HG02852 (cell line): ENCODE measurements around the gene TMEM221.

ENCODE experiments used
- ATAC-seq: cut with Tn5 transposase; IDR thresholded peaks from one replicate; pipeline ENCODE4 v1.9.1; 2021; ENCODE audit warnings: mild to moderate bottlenecking, moderate library complexity; ENCODE audit not compliant: unreplicated experiment

Gene TMEM221

DNA sequence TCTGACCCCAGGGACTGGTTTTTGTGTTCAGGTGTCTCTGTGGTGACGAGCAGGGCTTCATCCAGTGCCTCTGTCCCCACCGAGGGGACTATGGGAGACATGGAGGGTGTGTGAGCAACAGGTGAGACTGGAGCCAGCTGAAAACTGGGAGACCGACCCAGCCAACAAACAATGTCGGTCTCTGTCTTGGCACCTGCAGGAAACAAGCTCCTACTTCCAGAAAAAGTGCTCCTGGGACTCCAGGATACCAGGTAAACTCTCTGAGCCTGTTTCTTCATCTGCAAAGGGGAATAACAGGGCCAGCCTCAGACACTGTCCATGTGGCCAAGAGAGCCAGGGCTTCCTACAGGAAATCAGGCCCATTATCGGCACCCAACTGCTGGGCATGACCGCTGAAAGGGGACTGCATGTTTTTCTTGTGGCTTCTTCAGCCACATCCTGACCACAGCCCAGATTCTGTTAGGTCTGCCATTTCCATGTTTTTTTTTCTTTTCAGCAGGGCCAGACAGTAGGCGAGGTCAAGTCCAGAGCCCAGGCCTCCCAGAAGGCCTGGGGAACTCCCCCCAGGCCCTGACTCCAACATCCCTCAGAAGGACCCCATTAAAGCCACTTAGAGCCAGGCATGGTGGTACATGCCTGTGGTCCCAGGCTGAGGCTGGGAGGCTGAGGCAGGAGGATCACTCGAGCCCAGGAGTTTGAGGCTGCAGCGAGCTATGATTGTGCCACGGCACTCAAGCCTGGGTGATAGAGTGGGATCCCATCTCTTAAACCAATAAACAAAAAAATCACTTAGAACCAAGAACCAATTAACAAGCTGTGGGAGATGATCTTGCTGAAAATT is 42.2 kb downstream of the TMEM221 start:
- ATAC-seq = no peak

DNA sequence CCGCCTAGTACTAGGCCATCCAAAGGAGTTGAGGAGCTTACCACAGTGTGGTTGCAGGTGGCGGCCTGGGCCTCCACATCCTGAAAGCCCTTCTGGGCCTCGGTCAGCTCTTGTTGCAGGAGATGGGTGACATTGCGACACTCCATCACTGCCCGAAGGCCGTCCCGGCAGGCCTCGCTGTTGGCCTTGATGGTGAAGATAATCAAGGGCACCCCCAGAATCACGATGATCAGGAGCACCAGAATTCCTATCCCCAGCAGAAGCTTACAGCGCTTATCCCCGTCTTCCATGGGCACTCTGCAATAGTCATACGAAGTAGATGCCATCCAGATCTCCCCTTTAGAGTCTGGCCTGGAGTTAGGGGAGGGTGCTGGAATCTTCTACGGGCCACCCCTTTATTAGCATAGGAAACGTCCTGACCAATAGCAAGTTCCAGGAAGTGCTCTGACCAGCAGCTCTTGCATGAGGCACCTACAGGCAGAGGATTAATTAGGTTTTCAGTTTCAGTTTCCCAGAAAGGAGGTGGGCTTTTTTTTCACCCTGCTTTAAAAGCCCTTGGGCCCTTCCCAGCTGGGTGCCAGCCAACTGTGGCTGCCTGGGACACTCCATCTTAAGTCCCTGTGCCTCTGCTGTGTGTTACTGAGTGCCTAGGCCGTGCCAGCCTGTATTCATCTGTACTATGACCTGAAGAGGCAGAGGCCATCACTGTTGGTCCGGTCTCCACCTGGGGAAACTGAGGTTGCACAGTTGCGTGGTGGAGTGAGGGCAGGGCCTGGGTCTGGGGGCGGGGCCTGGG is 43.0 kb downstream of the TMEM221 start, which contains the start of gene BST2:
TSS of gene BST2 (minus strand) at position 381 of the 796 bp plus-strand sequence. CDS start at position 326, 55 bp downstream.
- peak; percentile 79 for ATAC-seq

DNA sequence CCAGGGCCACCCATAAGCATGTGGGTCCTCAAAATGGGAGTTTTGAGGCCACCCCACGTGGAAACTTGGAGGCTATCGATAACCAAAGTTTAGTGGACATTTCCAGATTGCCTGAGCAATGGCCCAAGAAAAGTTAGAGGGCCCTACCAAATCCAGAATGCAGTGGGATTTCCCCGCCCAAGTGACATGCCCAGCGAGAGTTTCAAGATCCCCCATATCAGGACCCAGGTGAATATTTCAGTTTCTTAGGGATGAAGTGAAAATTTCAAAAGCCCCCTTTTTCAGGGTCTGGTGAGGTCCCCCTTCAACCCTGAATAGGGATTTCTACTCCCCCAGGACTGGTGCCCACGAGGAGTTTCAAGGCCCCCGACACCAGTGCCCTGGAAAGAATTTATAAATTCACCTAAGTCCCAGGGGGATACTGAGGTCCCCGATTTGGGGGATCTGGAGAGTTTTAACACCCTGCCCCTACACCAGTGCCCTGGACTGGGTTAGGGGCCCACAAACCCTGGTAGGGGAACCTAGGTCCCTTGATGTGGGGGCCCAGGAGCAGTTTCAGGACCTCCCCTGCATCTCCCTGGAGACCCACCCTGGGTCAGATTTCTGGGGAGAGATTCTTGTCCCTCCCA is 43.7 kb downstream of the TMEM221 start:
- no peak for ATAC-seq

DNA sequence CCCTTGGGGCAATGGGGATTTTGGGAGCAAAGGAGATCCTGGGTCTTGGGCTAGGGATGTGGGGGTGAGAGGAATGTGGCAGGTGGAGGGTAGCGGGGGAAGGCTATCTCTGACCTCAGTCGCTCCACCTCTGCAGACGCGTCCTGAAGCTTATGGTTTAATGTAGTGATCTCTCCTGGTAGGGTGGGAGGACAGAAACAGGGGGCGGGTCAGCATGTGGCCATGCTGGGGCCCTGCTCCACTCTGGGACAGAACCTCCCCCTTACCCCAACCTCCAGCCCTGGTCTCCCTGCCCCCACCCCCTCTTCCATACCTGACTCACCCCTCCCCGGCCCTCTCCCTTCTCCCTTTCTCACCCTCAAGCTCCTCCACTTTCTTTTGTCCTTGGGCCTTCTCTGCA is 44.5 kb downstream of the TMEM221 start:
- ATAC-seq = no peak

DNA sequence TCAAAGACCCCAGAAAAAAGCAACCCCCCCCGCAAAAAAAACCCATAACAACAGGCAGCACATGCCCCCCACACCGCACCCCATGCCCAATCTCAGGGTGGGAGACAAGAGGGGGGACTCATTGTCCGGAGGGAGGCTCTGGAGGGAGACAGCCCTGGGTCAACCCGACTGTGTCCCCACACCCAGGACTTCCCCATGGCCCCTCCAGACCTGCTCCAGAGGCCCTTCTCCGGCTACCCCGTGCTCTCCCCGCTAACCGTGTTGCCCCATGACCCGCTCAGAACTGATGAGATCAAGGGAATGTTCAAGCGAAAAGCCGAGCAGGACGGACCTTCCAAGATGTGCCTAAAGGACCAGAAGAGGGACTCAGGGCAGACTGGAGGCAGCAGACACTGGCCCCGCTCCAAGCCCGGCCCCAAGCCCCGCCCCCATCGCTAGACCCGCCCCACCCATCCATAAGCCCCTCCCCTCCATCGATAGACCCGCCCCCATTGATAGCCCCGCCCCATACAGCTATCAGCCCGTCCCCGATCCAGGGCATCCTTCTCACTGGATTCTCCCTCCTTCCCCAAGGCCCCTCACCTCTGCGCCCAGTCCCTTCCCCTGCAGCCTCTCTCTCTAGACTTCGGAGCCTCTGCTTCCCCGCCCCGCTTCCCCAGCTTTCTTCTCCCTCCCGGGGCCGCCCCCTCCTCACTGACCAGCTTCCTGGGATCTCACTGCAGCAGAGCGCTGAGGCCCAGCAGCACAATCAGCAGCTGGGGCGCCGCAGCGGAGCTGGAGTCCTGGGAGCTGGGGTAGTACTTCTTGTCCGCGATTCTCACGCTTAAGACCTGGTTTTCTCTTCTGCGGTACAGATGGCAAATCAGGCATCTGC is 45.2 kb downstream of the TMEM221 start:
- ATAC-seq = no peak

DNA sequence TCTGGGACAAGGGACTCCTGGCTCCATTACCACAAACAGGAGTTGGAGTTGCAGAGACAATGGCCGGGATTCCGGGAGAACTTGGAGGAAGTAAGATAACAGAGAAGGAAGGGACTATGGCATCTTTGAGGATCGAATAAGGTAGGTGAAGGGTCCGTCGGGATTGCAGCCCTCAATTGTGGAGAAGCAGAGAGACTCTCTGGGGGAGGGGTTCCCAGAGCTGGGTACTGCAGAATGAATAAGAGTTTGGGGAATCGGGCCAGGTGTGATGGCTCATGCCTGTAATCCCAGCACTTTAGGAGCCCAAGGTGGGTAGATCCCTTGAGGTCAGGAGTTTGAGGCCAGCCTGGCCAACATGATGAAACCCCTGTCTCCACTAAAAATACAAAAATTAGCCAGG is 46.8 kb downstream of the TMEM221 start:
- ATAC-seq = no peak

DNA sequence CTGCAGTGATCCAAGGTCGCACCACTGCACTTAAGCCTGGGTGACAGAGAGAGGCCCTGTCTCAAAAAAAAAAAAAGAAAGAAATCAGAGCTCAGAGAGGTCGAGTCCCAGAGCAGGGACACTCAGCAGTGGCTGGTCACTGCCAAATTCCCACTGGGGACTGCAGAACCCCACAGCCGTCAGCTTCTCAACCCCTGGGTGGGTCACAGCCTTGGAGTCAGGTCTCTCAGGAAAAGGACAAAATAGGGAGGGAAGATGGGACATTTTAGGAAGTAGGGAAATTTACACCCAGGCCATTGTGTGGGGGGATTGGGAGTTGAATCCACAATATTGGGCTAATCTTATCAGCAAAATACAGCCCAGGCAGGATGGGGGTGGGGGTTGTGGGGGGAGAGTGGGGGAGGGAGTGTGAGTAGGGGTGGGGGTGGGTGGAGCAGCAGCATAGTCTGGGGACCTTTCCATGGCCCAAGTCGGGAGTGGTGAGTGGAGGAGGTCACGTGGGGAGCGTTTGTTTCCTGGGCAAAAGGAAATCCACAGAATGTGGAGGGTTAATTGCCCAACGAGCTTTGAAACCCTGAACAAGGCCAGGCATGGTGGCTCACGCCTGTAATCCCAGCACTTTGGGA is 49.5 kb downstream of the TMEM221 start:
- ATAC-seq = no peak

DNA sequence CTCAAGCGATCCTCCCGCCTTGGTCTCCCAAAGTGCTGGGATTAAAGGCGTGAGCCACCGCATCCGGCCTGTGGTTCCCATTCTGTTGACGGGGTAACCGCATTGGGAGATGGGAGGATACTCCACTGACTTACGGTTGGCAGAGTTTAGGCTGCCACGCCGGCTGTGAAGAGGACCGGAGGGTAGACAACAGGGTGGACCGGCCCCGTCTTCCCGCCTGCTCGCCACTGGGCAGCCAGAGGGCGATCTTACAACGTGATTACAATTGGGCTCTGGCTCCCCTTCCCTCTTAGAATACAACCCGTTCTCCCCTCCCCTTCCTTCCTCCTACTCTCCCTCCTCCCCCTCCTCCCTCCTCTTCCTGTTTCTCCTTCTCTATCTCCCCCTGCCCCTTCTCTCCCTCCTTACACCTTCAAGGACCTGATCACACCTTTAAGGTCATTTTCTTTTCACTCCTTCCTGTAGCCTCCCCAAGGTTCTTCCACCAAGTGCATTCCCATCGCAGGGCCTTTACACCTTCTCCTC is 53.5 kb downstream of the TMEM221 start:
- no peak for ATAC-seq

DNA sequence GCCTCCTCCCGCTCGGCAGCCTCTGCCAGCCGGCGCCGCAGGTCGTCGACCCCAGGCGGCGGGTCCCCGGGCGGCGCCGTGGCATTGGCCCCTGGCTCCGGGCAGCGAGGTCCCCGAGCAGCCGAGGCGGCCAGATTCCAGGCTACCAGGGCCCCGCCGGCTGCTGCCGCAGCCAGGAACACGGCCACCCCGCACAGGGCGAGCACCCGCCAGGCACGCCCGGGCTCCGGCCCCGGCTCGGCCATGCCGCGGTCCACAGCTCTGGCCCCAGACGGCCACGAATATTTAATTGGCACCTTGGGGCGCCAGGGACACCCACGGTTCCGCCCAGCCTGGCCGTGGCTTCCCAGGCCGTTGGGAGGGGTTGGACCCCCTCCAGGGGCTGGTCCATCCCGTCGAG is 54.6 kb downstream of the TMEM221 start, which contains the start of gene CCDC194:
TSS of gene CCDC194 (minus strand) at position 283 of the 400 bp plus-strand sequence. CDS start at position 245, 38 bp downstream.
- no peak for ATAC-seq

DNA sequence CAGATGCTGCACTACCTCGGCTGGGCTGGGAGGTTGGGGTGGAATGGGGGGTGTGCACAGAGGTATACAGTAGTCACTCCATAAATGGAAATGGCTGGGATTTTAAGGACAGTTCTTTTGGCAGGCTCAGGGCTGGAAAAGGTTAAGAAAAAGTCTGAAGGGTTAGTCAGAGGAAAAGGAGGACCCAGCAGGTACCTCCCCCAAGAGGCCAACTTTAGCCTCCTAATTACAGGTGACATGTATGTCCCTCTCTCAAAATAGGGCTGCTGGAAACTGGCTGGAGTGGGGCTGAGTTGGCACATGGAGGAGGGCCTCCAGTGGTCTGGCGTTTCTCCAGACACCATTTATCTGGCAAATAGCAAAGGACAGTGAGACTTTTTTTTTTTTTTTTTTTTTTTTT is 55.5 kb downstream of the TMEM221 start:
- ATAC-seq = no peak

DNA sequence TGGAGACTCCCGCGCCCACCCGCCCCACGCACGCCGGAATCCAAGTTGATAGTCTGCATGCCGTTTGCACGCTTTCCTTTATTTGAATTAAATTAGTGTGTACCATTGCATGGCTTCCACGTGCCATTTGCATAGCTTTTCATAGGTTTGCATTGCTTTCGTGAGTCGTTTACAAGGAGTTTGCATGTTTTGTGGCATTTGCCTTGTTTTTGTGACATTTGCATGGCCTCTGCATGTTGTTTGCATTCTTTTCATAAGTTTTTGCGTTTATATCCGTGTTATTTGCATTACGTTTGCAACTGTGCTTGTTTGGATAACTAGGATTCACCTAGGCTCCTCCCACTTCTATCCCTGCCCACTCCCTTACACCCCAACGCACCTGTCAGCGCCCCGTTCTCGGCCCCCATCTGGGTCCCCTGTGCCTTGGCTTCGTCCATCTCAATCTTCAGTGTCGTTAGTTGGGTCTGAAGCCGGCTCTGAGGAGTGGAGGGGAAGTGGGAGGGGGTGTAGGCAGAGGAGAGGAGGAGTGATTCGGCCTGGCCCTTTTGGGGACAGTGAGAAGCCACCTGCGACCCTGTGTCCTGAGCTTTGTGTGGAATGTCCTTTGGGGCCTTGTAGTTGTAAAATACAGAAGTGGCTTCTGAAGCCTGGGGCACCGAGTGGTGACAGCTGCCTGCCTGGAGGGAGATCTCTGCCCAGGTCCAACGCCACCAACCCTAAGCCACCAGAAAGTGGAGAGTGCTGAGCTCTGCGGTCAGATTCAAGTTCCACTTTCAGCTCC is 56.9 kb downstream of the TMEM221 start:
- ATAC-seq = peak; percentile 18

DNA sequence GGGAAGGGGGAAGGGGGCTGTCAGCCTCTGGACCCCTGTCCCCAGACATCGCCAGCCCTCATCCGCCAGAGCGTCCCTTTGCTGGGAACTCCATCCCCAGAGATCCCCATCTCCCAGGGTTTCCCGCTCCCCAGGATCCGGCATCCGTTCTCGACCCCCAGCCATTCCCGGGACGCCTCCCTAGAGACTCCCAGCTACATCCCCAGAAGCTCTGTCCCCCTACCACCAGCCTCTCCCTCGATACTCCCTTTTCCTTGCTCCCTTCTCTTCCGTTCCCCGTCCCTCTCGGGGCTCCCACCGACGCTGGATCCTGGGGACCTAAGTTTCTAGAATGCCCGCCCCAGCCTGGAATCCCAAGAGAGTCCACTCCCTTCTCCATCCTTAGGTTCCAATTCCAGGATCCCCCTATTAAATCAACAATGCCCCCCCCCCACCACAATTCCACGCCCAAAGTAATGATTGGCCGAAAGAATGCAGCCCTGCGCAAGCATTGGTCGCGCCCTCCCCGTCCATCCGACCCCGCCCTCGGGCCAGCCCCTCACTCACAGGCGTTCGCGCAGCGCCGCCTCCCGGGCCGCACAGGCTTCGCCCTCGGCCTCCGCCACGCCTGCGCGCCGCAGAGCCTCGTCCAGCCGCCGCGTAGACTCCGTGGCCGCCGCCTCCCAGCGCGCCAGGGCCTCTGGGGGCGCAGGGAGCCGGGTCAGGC is 57.6 kb downstream of the TMEM221 start:
- ATAC-seq = peak; percentile 78

DNA sequence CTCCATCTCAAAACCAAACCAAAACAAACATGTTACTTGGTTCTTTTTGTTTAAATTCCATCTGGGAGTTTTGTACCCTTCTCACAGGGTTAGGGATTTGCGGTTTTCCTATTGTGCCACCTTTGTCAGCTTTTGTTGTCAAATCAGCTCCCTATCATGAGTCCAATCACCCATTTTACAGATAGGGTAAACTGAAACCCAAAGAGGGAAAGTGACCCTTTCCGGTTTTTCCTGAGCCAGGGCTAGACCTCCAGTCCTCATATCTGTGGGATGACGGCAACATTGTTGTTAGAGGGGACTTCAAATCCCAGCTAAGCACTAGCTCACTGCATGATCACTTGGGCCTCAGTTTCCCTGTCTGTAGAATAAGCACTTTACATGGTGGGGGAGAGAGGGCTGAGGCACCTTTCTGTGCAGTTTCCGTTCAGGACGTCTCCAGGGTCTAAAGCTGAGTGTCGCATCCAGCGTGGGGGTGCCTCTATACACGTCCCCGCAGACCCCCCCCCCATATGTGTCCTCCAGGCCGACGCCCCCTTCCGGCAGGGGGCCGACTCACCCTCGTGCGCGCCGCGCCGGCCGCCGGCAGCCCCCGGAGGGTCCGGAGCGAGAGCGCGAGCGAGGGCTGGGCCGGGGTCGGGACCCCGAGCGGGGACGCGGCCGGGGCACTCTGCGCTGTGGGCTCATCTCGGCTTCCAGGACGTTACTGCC is 58.4 kb downstream of the TMEM221 start:
- ATAC-seq = no peak

DNA sequence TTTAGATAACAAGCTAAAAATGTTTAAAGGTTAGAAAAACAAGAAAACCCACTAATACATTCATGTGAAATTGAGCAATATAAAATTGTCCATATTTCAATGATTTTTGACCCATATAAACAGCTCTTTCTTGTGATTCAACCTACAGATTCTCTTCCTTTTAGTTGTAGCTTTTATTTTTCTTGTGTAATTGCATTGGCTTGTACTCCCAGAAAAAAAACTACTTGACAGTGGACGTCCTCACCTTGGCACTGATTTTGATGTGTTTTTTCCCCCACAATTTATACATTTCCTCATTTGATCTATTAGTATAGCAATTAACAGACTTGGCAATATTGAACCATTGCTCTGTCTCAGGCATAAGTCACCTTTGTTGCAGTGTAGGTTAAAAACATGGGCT is 59.2 kb downstream of the TMEM221 start:
- no peak for ATAC-seq

DNA sequence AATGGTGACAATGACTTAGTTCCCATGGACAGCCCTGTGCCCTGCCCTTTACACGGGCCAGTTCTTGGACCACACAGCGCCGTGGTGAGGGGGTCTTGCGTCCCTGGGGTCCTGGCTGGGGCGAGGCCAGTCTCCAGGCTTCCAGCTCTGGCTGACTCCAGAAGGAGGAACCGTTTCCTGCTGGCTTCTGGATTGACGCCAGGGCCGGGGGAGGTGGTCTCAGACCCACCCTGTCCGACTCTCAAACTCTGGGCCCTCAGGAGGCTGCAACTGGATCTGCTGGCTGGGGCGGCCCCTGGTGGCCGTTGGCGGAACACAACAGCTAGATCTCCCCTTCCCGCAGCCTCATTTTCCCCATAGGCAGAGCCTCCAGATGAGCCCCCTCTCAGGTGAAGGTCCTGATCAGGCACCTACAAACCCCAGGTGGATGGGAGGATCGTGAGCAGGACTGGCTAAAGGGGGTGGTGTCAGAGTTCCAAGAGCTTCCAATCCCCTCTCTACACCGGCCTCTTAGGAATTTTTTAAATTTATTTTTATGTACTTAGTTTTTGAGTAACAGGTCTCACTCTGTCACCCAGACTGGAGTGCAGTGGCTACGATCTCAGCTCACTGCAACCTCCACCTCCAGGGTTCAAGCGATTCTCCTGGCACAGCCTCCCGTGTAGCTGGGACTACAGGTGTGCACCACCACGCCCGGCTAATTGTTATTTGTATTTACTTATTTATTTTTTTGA is 62.4 kb downstream of the TMEM221 start:
- ATAC-seq = no peak
